Measurements from ENCODE around the gene BIRC6. TPM values are rescaled to one million over a fixed set of nuclear protein-coding genes. Genes with fewer than 3 reads are reported as not detected.
"Not testable (repeated sequence)": the region's sequence is repeated elsewhere in the genome, so short reads cannot be mapped to it uniquely, and the experiment has no call there.

Gene BIRC6
- total RNA-seq, 2 donors from 2014 or later = 102 to 126 TPM

GRCh38 chr2:32479993-32480392 is 123.2 kb downstream of the BIRC6 start:
- intact Hi-C loops (cut with DNase I, micrococcal nuclease) = no loop called here
- DNase-seq (no peak), ATAC-seq (no peak)

GRCh38 chr2:32482471-32482870 is 125.6 kb downstream of the BIRC6 start:
- intact Hi-C loops (cut with DNase I, micrococcal nuclease) = no loop called here
- no peak for DNase-seq

GRCh38 chr2:32484937-32485336 is 128.1 kb downstream of the BIRC6 start:
- no peak for ATAC-seq
- DNase-seq = no peak
- intact Hi-C loops (cut with DNase I, micrococcal nuclease) = no loop called here

More at GRCh38 chr2:32482471-32482870, 125.6 kb downstream of the BIRC6 start:
- ATAC-seq = no peak

GRCh38 chr2:32485399-32485798 is 128.6 kb downstream of the BIRC6 start:
- intact Hi-C loops (cut with DNase I, micrococcal nuclease) = no loop called here
- no peak for ATAC-seq

GRCh38 chr2:32489061-32489460 is 132.2 kb downstream of the BIRC6 start:
- ATAC-seq (no peak), DNase-seq (no peak)
- intact Hi-C loops (cut with DNase I, micrococcal nuclease) = no loop called here

More at GRCh38 chr2:32485399-32485798, 128.6 kb downstream of the BIRC6 start:
- no peak for DNase-seq

- DNase-seq = no peak
- intact Hi-C loops (cut with DNase I, micrococcal nuclease) = no loop called here
- ATAC-seq = no peak
These were observed 134.5 kb downstream of the BIRC6 start for GRCh38 chr2:32491346-32491745.

- ATAC-seq (no peak), DNase-seq (no peak)
These were observed 138.3 kb downstream of the BIRC6 start for GRCh38 chr2:32495139-32495538.

GRCh38 chr2:32496662-32497061 is 139.8 kb downstream of the BIRC6 start:
- DNase-seq = no peak
- intact Hi-C loops (cut with DNase I, micrococcal nuclease) = no loop called here
- ATAC-seq = no peak

More at GRCh38 chr2:32495139-32495538, 138.3 kb downstream of the BIRC6 start:
- intact Hi-C loops (cut with DNase I, micrococcal nuclease) = no loop called here

- intact Hi-C loops (cut with DNase I, micrococcal nuclease) = no loop called here
- ATAC-seq = no peak
- no peak for DNase-seq
These were observed 141.5 kb downstream of the BIRC6 start for GRCh38 chr2:32498306-32498705.

- intact Hi-C loops (cut with DNase I, micrococcal nuclease) = no loop called here
- ATAC-seq = no peak
- no peak for DNase-seq
These were observed 146.1 kb downstream of the BIRC6 start for GRCh38 chr2:32502941-32503340.

GRCh38 chr2:32504877-32505478 is 148.2 kb downstream of the BIRC6 start:
- intact Hi-C loops (cut with DNase I, micrococcal nuclease) = no loop called here
- no peak for DNase-seq
- ATAC-seq = no peak

- ATAC-seq = no peak
- no peak for DNase-seq
- intact Hi-C loops (cut with DNase I, micrococcal nuclease) = no loop called here
These were observed 149.6 kb downstream of the BIRC6 start for GRCh38 chr2:32506446-32506845.

- intact Hi-C loops (cut with DNase I, micrococcal nuclease) = no loop called here
- ATAC-seq (no peak), DNase-seq (no peak)
These were observed 158.1 kb downstream of the BIRC6 start for GRCh38 chr2:32514946-32515345.

- ATAC-seq = no peak
- intact Hi-C loops (cut with DNase I, micrococcal nuclease) = no loop called here
- no peak for DNase-seq
These were observed 159.7 kb downstream of the BIRC6 start for GRCh38 chr2:32516567-32516966.

GRCh38 chr2:32522770-32523169 is 165.9 kb downstream of the BIRC6 start:
- ATAC-seq (no peak), DNase-seq (no peak)
- intact Hi-C loops (cut with DNase I, micrococcal nuclease) = no loop called here

- DNase-seq (no peak), ATAC-seq (no peak)
- intact Hi-C loops (cut with DNase I, micrococcal nuclease) = no loop called here
These were observed 166.9 kb downstream of the BIRC6 start for GRCh38 chr2:32523686-32524085.

GRCh38 chr2:32532341-32532740 is 175.5 kb downstream of the BIRC6 start:
- no peak for DNase-seq
- intact Hi-C loops (cut with DNase I, micrococcal nuclease) = no loop called here

GRCh38 chr2:32532961-32533360 is 176.1 kb downstream of the BIRC6 start:
- intact Hi-C loops (cut with DNase I, micrococcal nuclease) = no loop called here
- no peak for ATAC-seq
- no peak for DNase-seq

More at GRCh38 chr2:32532341-32532740, 175.5 kb downstream of the BIRC6 start:
- ATAC-seq = no peak

- intact Hi-C loops (cut with DNase I, micrococcal nuclease) = no loop called here
- DNase-seq (no peak), ATAC-seq (no peak)
These were observed 178.0 kb downstream of the BIRC6 start for GRCh38 chr2:32534831-32535230.

GRCh38 chr2:32538735-32539134 is 181.9 kb downstream of the BIRC6 start:
- DNase-seq = no peak
- ATAC-seq = no peak
- intact Hi-C loops (cut with DNase I, micrococcal nuclease) = no loop called here

- DNase-seq; intact Hi-C loops (cut with DNase I, micrococcal nuclease); ATAC-seq: not testable (repeated sequence)
These were observed 195.7 kb downstream of the BIRC6 start for GRCh38 chr2:32552483-32552882.

Data from left colon (tissue), 2 donors.